ENCODE data around the gene DNAJC25.

- TF ChIP-seq CTCF (IDR thresholded peaks at IDR 0.05; ENCODE audit: insufficient read depth, low read depth, low read length): no peak
- no peak for TF ChIP-seq EZH2 (IDR thresholded peaks at IDR 0.05; ENCODE audit: insufficient read depth, low read length)
Measured at GRCh38 chr9:111622626-111623025, 8.5 kb upstream of the DNAJC25 start.
